ENCODE data around the gene FAM131A. TPM values are rescaled to one million over a fixed set of nuclear protein-coding genes. Genes with fewer than 3 reads are reported as not detected.
A peak's percentile ranks its signal among the peaks of the same experiment; 100 is the strongest.

Gene FAM131A, protein sequence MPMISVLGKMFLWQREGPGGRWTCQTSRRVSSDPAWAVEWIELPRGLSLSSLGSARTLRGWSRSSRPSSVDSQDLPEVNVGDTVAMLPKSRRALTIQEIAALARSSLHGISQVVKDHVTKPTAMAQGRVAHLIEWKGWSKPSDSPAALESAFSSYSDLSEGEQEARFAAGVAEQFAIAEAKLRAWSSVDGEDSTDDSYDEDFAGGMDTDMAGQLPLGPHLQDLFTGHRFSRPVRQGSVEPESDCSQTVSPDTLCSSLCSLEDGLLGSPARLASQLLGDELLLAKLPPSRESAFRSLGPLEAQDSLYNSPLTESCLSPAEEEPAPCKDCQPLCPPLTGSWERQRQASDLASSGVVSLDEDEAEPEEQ
- 1 to 10 TPM; 2.4 to 3.0 (median 2.8) TPM for polyA plus RNA-seq

DNA sequence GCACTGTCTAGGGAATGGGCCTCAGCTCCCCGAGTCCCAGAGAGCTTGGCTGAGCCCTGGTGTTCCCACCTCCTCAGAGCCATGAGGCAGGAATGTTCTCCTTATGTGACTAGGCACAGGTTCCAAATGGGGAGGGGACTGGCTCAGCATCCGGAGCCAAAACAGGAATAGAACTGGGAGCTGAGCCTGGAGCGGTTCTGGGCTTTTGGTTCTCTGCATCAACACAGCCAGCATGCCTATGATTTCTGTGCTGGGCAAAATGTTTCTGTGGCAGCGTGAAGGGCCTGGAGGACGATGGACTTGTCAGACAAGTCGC, at the start of gene FAM131A:
FAM131A (plus strand) TSS at position 202 of the 316 bp plus-strand sequence; CDS start at position 233, 31 bp downstream.
- Mint-ChIP-seq H3K4me3 (peak within 1 kb of the TSS; percentile 86 to 96 (median 90)), H3K27me3 (ENCODE audit: low read depth in 3 of 3) (peaks cover 2 to 8% (median 7%) of the 10 kb centered on the region in 3 donors), H3K27ac (peak within 1 kb of the TSS; percentile 81 to 97 (median 93)), H3K36me3 (peaks cover 6 to 18% (median 12%) of the 10 kb centered on the region in 3 donors), H3K9me3 (peaks cover 0 to 1% (median 0%) of the 10 kb centered on the region in 6 donors), H3K4me1 (peaks cover 21 to 25% of the 10 kb centered on the region in 2 donors)
- DNase-seq, result no peak

GRCh38 chr3:184289426-184289938, 47.9 kb upstream of the FAM131A start:
- Mint-ChIP-seq H3K4me1 (no peaks in the 10 kb centered on the region), H3K36me3 (no peaks in the 10 kb centered on the region), H3K4me3 (no peak overlapping the region), H3K9me3 (no peaks in the 10 kb centered on the region), H3K27me3 (ENCODE audit: low read depth in 3 of 3) (peaks cover 4 to 6% (median 5%) of the 10 kb centered on the region in 3 donors), H3K27ac (no peak overlapping the region)
- peak; percentile 24 to 33 (median 28) for DNase-seq

DNA sequence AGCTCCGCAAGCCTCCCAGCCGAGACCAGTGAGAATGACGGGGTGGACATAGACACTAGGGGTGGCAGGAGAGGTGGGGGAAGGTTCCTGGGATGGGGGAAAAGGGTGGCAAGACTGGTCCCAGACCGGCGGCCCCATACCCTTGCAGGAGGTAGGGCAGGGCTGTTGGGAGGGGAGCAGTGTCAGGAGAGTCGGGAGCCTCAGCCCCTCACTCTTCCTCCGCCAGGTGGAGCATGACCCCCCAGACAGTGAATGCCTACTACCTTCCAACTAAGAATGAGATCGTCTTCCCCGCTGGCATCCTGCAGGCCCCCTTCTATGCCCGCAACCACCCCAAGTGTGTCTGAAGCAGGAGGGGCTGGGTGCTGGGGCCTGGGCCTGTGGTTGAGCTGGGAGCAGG, 47.1 kb upstream of the FAM131A start:
- no peak for DNase-seq
- Mint-ChIP-seq H3K36me3 (no peaks in the 10 kb centered on the region), H3K4me3 (no peak overlapping the region), H3K4me1 (no peaks in the 10 kb centered on the region), H3K9me3 (no peaks in the 10 kb centered on the region), H3K27ac (no peak overlapping the region), H3K27me3 (ENCODE audit: low read depth in 3 of 3) (peaks cover 4 to 6% (median 5%) of the 10 kb centered on the region in 3 donors)

DNA sequence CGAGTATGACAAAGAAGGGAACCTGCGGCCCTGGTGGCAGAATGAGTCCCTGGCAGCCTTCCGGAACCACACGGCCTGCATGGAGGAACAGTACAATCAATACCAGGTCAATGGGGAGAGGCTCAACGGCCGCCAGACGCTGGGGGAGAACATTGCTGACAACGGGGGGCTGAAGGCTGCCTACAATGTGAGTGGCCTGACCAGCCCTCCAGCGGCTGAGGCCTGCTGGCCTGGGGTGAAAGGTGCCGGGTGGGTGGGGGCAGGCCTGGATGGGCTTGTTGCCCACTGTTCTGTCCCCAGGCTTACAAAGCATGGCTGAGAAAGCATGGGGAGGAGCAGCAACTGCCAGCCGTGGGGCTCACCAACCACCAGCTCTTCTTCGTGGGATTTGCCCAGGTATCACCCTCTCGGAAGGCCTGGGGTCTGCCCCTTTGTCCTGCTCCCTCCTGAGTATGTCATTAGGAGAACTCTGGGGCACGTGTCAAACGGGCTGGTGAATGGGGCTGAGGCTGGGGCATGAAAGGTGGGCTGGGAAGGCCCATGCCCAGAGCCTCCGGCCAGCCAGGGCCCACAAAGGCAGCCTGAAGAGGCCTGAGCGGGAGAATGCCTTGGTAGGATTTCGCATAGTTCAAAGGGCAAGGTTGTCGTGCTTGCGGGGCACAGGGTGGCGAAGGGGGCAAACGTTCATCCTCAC, 46.2 kb upstream of the FAM131A start:
- H3K9me3 Mint-ChIP-seq, result no peaks in the 10 kb centered on the region
- H3K27ac Mint-ChIP-seq, result no peak overlapping the region
- no peaks in the 10 kb centered on the region for H3K36me3 Mint-ChIP-seq

DNA sequence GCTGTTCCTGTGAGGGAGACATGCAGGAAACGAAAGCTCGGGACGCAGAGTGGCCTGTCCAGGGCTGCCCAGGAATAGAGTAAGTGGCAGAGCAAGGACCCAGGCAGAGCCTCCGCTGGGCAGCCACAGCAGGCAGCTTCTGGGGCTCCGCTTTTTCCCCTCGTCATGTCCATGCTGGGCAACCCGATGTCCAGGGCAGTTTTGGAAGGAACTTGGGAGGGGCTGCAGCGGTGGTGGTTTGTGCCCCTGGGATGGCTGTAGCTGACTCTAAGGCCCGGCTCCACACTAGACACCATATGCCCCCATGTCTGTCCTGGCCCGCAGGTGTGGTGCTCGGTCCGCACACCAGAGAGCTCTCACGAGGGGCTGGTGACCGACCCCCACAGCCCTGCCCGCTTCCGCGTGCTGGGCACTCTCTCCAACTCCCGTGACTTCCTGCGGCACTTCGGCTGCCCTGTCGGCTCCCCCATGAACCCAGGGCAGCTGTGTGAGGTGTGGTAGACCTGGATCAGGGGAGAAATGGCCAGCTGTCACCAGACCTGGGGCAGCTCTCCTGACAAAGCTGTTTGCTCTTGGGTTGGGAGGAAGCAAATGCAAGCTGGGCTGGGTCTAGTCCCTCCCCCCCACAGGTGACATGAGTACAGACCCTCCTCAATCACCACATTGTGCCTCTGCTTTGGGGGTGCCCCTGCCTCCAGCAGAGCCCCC, 45.5 kb upstream of the FAM131A start:
- Mint-ChIP-seq H3K4me1 (no peaks in the 10 kb centered on the region), H3K27ac (no peak overlapping the region)

More for the DNA sequence above, 46.2 kb upstream of the FAM131A start:
- DNase-seq, result no peak
- H3K27me3 Mint-ChIP-seq (ENCODE audit: low read depth in 3 of 3), result peaks cover 2 to 4% (median 4%) of the 10 kb centered on the region in 3 donors
- no peaks in the 10 kb centered on the region for H3K4me1 Mint-ChIP-seq
- no peak overlapping the region for H3K4me3 Mint-ChIP-seq

DNA sequence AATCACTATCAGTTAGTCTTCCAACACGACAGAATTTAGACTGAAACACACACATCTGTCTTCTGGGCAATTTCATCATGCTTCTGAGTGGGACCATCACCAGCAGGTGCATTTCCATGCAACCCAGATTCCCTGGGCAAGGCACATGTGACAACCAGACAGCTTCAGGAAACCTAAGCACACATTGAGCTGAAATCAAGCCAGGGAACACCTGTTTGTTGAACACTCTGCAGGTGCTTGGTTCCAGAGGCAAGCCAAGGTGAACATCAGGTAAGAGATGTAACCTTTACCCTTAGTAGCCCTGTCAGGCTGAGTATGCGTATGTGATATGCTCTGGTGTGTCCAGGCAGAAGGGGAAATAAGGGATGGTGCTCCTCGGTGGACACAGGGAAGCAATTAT, 41.6 kb upstream of the FAM131A start:
- Mint-ChIP-seq H3K27ac (peak overlapping the region in 1 of 6 donors; percentile 22), H3K36me3 (peaks cover 0 to 4% (median 0%) of the 10 kb centered on the region in 3 donors), H3K9me3 (no peaks in the 10 kb centered on the region), H3K4me1 (peaks cover 21 to 23% of the 10 kb centered on the region in 2 donors), H3K4me3 (no peak overlapping the region), H3K27me3 (ENCODE audit: low read depth in 3 of 3) (peaks cover 2 to 8% (median 2%) of the 10 kb centered on the region in 3 donors)
- DNase-seq, result no peak

More for the DNA sequence above, 45.5 kb upstream of the FAM131A start:
- Mint-ChIP-seq H3K9me3 (no peaks in the 10 kb centered on the region), H3K27me3 (ENCODE audit: low read depth in 3 of 3) (peaks cover 2 to 4% (median 4%) of the 10 kb centered on the region in 3 donors), H3K36me3 (no peaks in the 10 kb centered on the region), H3K4me3 (no peak overlapping the region)
- no peak for DNase-seq

GRCh38 chr3:184296616-184297015, 40.8 kb upstream of the FAM131A start:
- Mint-ChIP-seq H3K9me3 (no peaks in the 10 kb centered on the region), H3K27me3 (ENCODE audit: low read depth in 3 of 3) (peaks cover 0 to 6% (median 2%) of the 10 kb centered on the region in 3 donors), H3K4me3 (peak overlapping the region in 4 of 5 donors; percentile 29 to 92 (median 50)), H3K27ac (no peak overlapping the region), H3K4me1 (peaks cover 22 to 29% of the 10 kb centered on the region in 2 donors), H3K36me3 (peaks cover 0 to 9% (median under 1%) of the 10 kb centered on the region in 3 donors)
- no peak for DNase-seq

DNA sequence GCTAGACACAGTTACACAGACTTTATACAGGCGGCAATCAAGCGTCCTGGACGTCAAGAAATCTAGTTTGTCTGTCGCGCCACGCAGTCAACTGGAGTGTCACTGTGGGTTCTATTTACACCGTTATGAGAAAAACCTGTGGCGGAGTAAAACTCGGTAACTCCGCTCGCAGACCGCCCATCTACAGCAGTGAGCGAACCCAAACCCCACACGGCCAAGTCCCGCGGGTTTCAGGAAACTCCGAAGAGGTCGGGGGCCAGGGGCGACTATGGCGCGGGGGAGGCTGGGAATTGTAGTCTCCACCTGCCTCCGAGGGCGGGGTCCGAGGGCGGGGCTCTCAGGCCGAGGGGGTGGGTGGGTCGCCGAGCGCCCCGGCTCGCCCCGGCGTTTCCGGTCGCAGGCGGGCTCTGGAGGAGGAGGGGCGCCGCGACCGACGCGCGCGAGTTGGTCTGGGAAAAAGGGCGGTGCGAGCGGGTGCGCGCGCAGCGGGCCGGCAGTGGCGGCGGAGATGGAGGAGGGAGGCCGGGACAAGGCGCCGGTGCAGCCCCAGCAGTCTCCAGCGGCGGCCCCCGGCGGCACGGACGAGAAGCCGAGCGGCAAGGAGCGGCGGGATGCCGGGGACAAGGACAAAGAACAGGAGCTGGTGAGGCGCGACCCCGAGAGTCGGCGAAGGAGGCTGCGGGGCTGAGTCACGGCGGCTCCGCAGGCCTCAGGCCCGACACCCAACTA, 38.5 kb upstream of the FAM131A start, which contains the start of gene PSMD2:
PSMD2 (plus strand) TSS at position 483 of the 729 bp plus-strand sequence; CDS start at position 509, 26 bp downstream.
- Mint-ChIP-seq H3K27ac (peak within 1 kb of the TSS; percentile 84 to 96 (median 91)), H3K4me3 (peak within 1 kb of the TSS; percentile 92 to 97 (median 92)), H3K27me3 (ENCODE audit: low read depth in 3 of 3) (peaks cover 0 to 6% (median 2%) of the 10 kb centered on the region in 3 donors), H3K4me1 (peaks cover 22 to 41% of the 10 kb centered on the region in 2 donors), H3K9me3 (no peaks in the 10 kb centered on the region), H3K36me3 (peaks cover 3 to 26% (median 13%) of the 10 kb centered on the region in 3 donors)
- peak; percentile 96 to 97 (median 96) for DNase-seq

GRCh38 chr3:184299488-184300377, 37.7 kb upstream of the FAM131A start:
- H3K27ac Mint-ChIP-seq, result peak overlapping the region; percentile 80 to 96 (median 90)
- DNase-seq, result no peak
- H3K4me3 Mint-ChIP-seq, result peak overlapping the region; percentile 92 to 97 (median 92)
- H3K27me3 Mint-ChIP-seq (ENCODE audit: low read depth in 3 of 3), result peaks cover 0 to 6% (median 2%) of the 10 kb centered on the region in 3 donors
- H3K9me3 Mint-ChIP-seq, result no peaks in the 10 kb centered on the region
- H3K4me1 Mint-ChIP-seq, result peaks cover 22 to 41% of the 10 kb centered on the region in 2 donors
- peaks cover 7 to 34% (median 16%) of the 10 kb centered on the region in 3 donors for H3K36me3 Mint-ChIP-seq

DNA sequence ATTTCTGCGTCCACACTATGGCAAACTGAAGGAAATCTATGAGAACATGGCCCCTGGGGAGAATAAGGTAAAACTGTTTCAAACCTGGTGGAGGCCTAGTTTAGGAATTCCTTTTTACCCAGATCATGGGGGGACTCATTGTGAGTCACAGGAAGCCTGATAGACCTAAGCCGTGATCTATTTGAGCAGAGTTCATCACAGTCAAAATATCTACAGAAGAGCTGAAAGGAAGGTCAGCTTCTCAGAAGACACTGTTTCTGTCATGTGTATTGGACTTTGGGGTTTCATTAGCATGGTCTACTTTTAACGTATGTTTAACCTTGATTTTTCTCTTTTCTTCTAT, 37.1 kb upstream of the FAM131A start:
- H3K4me3 Mint-ChIP-seq, result peak overlapping the region; percentile 92 to 97 (median 92)
- peaks cover 7 to 37% (median 16%) of the 10 kb centered on the region in 3 donors for H3K36me3 Mint-ChIP-seq
- peak overlapping the region; percentile 11 to 91 (median 86) for H3K27ac Mint-ChIP-seq
- peaks cover 22 to 41% of the 10 kb centered on the region in 2 donors for H3K4me1 Mint-ChIP-seq
- no peak for DNase-seq
- no peaks in the 10 kb centered on the region for H3K9me3 Mint-ChIP-seq
- H3K27me3 Mint-ChIP-seq (ENCODE audit: low read depth in 3 of 3), result peaks cover 0 to 6% (median 2%) of the 10 kb centered on the region in 3 donors

- peaks cover 2 to 19% of the 10 kb centered on the region in 2 donors for H3K4me1 Mint-ChIP-seq
- H3K36me3 Mint-ChIP-seq, result peaks cover 23 to 72% (median 48%) of the 10 kb centered on the region in 3 donors
- no peaks in the 10 kb centered on the region for H3K9me3 Mint-ChIP-seq
Measured at GRCh38 chr3:184305577-184305976, 31.8 kb upstream of the FAM131A start.

More at GRCh38 chr3:184305577-184305976, 31.8 kb upstream of the FAM131A start:
- DNase-seq, result no peak
- peak overlapping the region in 2 of 6 donors; percentile 44 to 74 for H3K27ac Mint-ChIP-seq
- H3K4me3 Mint-ChIP-seq, result no peak overlapping the region
- H3K27me3 Mint-ChIP-seq (ENCODE audit: low read depth in 3 of 3), result peaks cover 0 to 5% (median 2%) of the 10 kb centered on the region in 3 donors

Measured in immature natural killer cell (primary cell).